ENCODE data around the gene AASDH.

Gene AASDH

DNA sequence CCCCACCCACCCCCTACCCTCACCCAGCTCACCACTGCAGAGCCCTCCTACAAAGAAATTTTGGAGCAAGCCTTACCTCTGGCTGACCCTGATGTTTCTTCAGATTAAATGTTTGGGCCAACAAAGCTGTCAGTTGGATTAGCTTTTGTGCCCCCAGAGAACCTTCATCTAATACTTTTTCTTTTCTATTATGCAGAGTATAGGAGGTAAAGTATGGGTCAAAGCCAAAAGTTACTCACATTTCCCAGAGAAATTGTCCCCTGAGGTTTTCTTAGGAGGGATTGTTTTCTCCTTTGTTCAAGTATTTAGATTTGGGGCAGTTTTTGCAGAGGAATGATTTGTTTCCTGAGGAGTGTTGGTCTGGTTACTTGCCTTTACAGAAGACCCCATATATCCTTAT lies 69.5 kb downstream of the AASDH start:
- no peaks in the 10 kb centered on the region for H3K9me3 ChIP-seq (ENCODE audit: control insufficient read depth, insufficient read depth, low read length)
- H3K4me1 ChIP-seq (ENCODE audit: insufficient read depth, low read length): no peaks in the 10 kb centered on the region
- no peak overlapping the region for H3K9ac ChIP-seq (ENCODE audit: low read depth, low read length)
- H3K36me3 ChIP-seq (ENCODE audit: insufficient read depth, low read length): no peaks in the 10 kb centered on the region

DNA sequence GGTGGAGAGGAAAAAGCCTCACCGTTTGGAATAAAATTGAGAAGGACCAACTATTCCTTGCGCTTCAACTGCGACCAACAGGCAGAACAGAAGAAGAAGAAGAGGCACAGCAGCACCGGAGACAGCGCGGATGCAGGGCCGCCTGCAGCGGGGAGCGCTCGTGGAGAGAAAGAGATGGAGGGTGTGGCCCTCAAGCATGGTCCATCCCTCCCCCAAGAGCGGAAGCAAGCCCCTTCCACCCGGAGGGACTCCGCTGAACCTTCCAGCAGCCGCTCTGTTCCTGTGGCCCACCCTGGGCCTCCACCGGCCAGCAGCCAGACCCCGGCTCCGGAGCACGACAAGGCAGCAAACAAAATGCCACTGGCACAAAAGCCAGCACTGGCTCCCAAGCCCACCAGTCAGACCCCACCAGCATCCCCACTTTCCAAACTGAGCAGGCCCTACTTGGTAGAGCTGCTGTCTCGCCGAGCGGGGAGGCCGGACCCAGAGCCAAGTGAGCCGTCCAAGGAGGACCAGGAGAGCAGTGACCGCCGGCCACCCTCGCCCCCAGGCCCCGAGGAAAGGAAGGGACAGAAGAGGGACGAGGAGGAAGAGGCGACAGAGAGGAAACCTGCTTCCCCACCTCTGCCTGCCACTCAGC lies 71.2 kb downstream of the AASDH start:
- Histone ChIP-seq H3K9me3 (ENCODE audit: control insufficient read depth, insufficient read depth, low read length) (no peaks in the 10 kb centered on the region), H3K9ac (ENCODE audit: low read depth, low read length) (no peak overlapping the region), H3K36me3 (ENCODE audit: insufficient read depth, low read length) (no peaks in the 10 kb centered on the region), H3K4me1 (ENCODE audit: insufficient read depth, low read length) (no peaks in the 10 kb centered on the region)

DNA sequence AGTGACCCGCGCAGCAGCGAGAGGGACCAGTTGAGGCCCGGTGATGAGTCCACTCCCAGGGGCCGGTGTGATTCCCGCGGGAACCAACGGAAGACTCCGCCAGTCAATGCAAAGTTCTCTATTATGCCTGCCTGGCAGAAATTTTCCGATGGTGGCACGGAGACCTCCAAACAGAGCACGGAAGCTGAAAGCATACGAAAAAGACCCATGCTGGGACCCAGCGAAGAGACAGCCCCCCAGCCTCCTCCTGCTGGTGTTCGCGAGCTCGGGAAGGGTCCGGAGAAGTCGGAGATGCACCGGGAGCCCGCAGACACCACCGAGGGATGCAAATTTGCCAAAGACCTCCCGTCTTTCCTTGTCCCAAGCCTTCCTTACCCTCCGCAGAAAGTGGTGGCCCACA lies 71.7 kb downstream of the AASDH start:
- Histone ChIP-seq H3K9ac (ENCODE audit: low read depth, low read length) (no peak overlapping the region), H3K9me3 (ENCODE audit: control insufficient read depth, insufficient read depth, low read length) (no peaks in the 10 kb centered on the region), H3K36me3 (ENCODE audit: insufficient read depth, low read length) (no peaks in the 10 kb centered on the region), H3K4me1 (ENCODE audit: insufficient read depth, low read length) (no peaks in the 10 kb centered on the region)

- H3K4me1 ChIP-seq (ENCODE audit: insufficient read depth, low read length): no peaks in the 10 kb centered on the region
- H3K36me3 ChIP-seq (ENCODE audit: insufficient read depth, low read length): no peaks in the 10 kb centered on the region
- no peaks in the 10 kb centered on the region for H3K9me3 ChIP-seq (ENCODE audit: control insufficient read depth, insufficient read depth, low read length)
- H3K9ac ChIP-seq (ENCODE audit: low read depth, low read length): no peak overlapping the region
These were observed 72.2 kb downstream of the AASDH start for GRCh38 chr4:56315041-56315440.

DNA sequence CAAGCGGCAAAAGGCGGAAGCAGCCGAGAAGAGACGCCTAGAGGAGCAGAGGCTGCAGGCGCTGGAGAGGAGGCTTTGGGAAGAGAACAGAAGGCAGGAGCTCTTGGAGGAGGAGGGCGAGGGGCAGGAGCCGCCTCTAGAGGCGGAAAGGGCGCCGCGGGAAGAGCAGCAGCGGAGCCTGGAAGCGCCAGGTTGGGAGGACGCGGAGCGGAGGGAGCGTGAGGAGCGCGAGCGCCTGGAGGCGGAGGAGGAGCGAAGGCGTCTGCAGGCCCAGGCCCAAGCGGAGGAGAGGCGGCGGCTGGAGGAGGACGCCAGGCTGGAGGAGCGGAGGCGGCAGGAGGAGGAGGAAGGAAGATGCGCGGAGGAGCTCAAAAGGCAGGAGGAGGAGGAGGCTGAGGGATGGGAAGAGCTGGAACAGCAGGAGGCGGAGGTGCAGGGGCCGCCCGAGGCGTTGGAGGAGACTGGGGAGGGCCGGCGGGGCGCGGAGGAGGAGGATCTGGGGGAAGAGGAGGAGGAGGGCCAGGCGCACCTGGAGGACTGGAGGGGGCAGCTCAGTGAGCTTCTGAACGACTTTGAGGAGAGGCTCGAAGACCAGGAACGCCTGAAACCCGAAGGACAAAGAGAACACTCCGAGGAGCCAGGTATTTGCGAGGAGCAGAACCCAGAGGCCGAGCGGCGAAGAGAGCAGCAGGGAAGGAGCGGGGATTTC lies 72.9 kb downstream of the AASDH start:
- no peak overlapping the region for H3K9ac ChIP-seq (ENCODE audit: low read depth, low read length)

GRCh38 chr4:56313132-56313531 lies 74.2 kb downstream of the AASDH start:
- no peaks in the 10 kb centered on the region for H3K9me3 ChIP-seq (ENCODE audit: control insufficient read depth, insufficient read depth, low read length)
- no peaks in the 10 kb centered on the region for H3K4me1 ChIP-seq (ENCODE audit: insufficient read depth, low read length)
- H3K36me3 ChIP-seq (ENCODE audit: insufficient read depth, low read length): no peaks in the 10 kb centered on the region
- H3K9ac ChIP-seq (ENCODE audit: low read depth, low read length): no peak overlapping the region

More for the DNA sequence above, 72.9 kb downstream of the AASDH start:
- Histone ChIP-seq H3K4me1 (ENCODE audit: insufficient read depth, low read length) (no peaks in the 10 kb centered on the region), H3K9me3 (ENCODE audit: control insufficient read depth, insufficient read depth, low read length) (no peaks in the 10 kb centered on the region), H3K36me3 (ENCODE audit: insufficient read depth, low read length) (no peaks in the 10 kb centered on the region)

- Histone ChIP-seq H3K9ac (ENCODE audit: low read depth, low read length) (no peak overlapping the region), H3K36me3 (ENCODE audit: insufficient read depth, low read length) (no peaks in the 10 kb centered on the region), H3K9me3 (ENCODE audit: control insufficient read depth, insufficient read depth, low read length) (no peaks in the 10 kb centered on the region), H3K4me1 (ENCODE audit: insufficient read depth, low read length) (no peaks in the 10 kb centered on the region)
These were observed 75.9 kb downstream of the AASDH start for GRCh38 chr4:56311299-56311975.

- no peaks in the 10 kb centered on the region for H3K4me1 ChIP-seq (ENCODE audit: insufficient read depth, low read length)
- H3K36me3 ChIP-seq (ENCODE audit: insufficient read depth, low read length): no peaks in the 10 kb centered on the region
- H3K9me3 ChIP-seq (ENCODE audit: control insufficient read depth, insufficient read depth, low read length): no peaks in the 10 kb centered on the region
- H3K9ac ChIP-seq (ENCODE audit: low read depth, low read length): no peak overlapping the region
These were observed 76.7 kb downstream of the AASDH start for GRCh38 chr4:56310401-56311125.

- H3K4me1 ChIP-seq (ENCODE audit: insufficient read depth, low read length): no peaks in the 10 kb centered on the region
- H3K9ac ChIP-seq (ENCODE audit: low read depth, low read length): no peak overlapping the region
- no peaks in the 10 kb centered on the region for H3K36me3 ChIP-seq (ENCODE audit: insufficient read depth, low read length)
- H3K9me3 ChIP-seq (ENCODE audit: control insufficient read depth, insufficient read depth, low read length): no peaks in the 10 kb centered on the region
These were observed 78.9 kb downstream of the AASDH start for GRCh38 chr4:56308384-56308783.

- H3K9ac ChIP-seq (ENCODE audit: low read depth, low read length): no peak overlapping the region
These were observed 79.9 kb downstream of the AASDH start for GRCh38 chr4:56307423-56307822.

DNA sequence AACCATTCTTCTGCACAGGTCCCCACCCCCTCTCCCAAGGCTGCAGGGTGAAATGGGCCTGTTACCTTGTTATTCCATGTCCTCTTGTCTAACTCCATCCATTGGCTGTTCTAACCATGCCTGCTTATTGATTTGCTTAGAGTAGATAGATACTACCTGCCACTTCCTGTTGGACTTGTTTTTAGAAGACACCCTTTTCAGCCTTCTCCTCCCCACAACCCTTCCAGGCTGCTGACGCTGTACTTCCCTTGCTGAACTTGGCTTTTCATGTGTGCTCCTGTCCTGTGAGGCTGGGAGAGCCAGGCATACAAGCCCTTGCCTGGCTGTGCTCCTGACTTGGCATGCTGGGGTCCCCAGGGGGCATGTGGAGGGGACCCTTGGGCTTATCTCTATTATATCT lies 81.9 kb downstream of the AASDH start:
- H3K9ac ChIP-seq (ENCODE audit: low read depth, low read length): no peak overlapping the region
- H3K4me1 ChIP-seq (ENCODE audit: insufficient read depth, low read length): 0 out of 2 replicates have a peak, but pooled peaks cover 3% of the 10 kb centered on the region
- H3K36me3 ChIP-seq (ENCODE audit: insufficient read depth, low read length): no peaks in the 10 kb centered on the region
- H3K9me3 ChIP-seq (ENCODE audit: control insufficient read depth, insufficient read depth, low read length): no peaks in the 10 kb centered on the region

More at GRCh38 chr4:56307423-56307822, 79.9 kb downstream of the AASDH start:
- Histone ChIP-seq H3K9me3 (ENCODE audit: control insufficient read depth, insufficient read depth, low read length) (no peaks in the 10 kb centered on the region), H3K4me1 (ENCODE audit: insufficient read depth, low read length) (no peaks in the 10 kb centered on the region), H3K36me3 (ENCODE audit: insufficient read depth, low read length) (no peaks in the 10 kb centered on the region)

DNA sequence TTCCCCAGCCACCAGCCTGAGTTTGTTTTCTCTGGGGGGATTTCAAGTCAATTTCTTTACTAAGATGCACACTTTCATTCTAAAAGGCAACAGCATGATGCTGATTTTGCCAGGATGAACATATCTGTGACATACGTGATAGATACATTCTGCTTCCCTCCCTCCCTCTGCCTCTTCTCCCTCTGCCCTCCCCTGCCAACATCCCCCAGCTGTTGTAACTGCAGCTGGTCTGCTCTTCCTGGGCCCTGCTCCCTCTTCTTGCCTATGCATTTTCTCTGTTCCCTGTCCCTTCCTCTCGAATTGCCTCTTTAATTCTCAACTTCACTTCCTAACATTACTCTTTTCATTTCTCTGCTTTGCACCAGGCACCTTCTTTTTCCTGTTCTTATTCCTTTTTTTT lies 83.4 kb downstream of the AASDH start:
- H3K4me1 ChIP-seq (ENCODE audit: insufficient read depth, low read length): 0 out of 2 replicates have a peak, but pooled peaks cover 3% of the 10 kb centered on the region
- H3K9me3 ChIP-seq (ENCODE audit: control insufficient read depth, insufficient read depth, low read length): no peaks in the 10 kb centered on the region
- H3K9ac ChIP-seq (ENCODE audit: low read depth, low read length): no peak overlapping the region
- H3K36me3 ChIP-seq (ENCODE audit: insufficient read depth, low read length): no peaks in the 10 kb centered on the region

GRCh38 chr4:56302760-56303159 lies 84.5 kb downstream of the AASDH start:
- H3K36me3 ChIP-seq (ENCODE audit: insufficient read depth, low read length): no peaks in the 10 kb centered on the region
- 0 out of 2 replicates have a peak, but pooled peaks cover 3% of the 10 kb centered on the region for H3K4me1 ChIP-seq (ENCODE audit: insufficient read depth, low read length)
- no peak overlapping the region for H3K9ac ChIP-seq (ENCODE audit: low read depth, low read length)
- no peaks in the 10 kb centered on the region for H3K9me3 ChIP-seq (ENCODE audit: control insufficient read depth, insufficient read depth, low read length)

GRCh38 chr4:56301997-56302496 lies 85.2 kb downstream of the AASDH start:
- Histone ChIP-seq H3K9me3 (ENCODE audit: control insufficient read depth, insufficient read depth, low read length) (no peaks in the 10 kb centered on the region), H3K36me3 (ENCODE audit: insufficient read depth, low read length) (no peaks in the 10 kb centered on the region), H3K4me1 (ENCODE audit: insufficient read depth, low read length) (0 out of 2 replicates have a peak, but pooled peaks cover 3% of the 10 kb centered on the region), H3K9ac (ENCODE audit: low read depth, low read length) (no peak overlapping the region)

Data from ES-I3 (cell line).